T-helper 2 cell treated with Interferon-gamma antibody and Interleukin-4, amounts not matched to agents 100 ng/mL and 5 ng/mL, for 36 hours (primary cell): Measurements from ENCODE around the gene SLCO3A1. TPM values are rescaled to one million over a fixed set of nuclear protein-coding genes. Genes with fewer than 3 reads are reported as not detected.

Experiments used
- intact Hi-C: fragments of 100-400 bp; cut with micrococcal nuclease; formaldehyde crosslinking; loops from one replicate; pipeline ENCODE4 v1.15.1; 2023
- total RNA-seq: library from RNA; stranded (reverse); gene quantifications from 2 replicates; pipeline ENCODE4 v1.2.3, GENCODE V29; 2022

The SLCO3A1 gene
- total RNA-seq, 1 donor from 2014 or later = 47.1 TPM

GRCh38 chr15:91880373-91880772 lies 26.9 kb downstream of the SLCO3A1 start:
- intact Hi-C loops = no loop called here

GRCh38 chr15:91881569-91882297 lies 28.2 kb downstream of the SLCO3A1 start:
- intact Hi-C loops = no loop called here

- intact Hi-C loops = no loop called here
Observed at GRCh38 chr15:91882858-91883586, 29.5 kb downstream of the SLCO3A1 start.

GRCh38 chr15:91884606-91885005 lies 31.1 kb downstream of the SLCO3A1 start:
- intact Hi-C loops = no loop called here

- intact Hi-C loops = no loop called here
Observed at GRCh38 chr15:91885054-91885453, 31.5 kb downstream of the SLCO3A1 start.

- intact Hi-C loops = no loop called here
Observed at GRCh38 chr15:91885714-91886270, 32.3 kb downstream of the SLCO3A1 start.

- intact Hi-C loops = no loop called here
Observed at GRCh38 chr15:91886878-91887277, 33.4 kb downstream of the SLCO3A1 start.

- intact Hi-C loops = no loop called here
Observed at GRCh38 chr15:91887321-91887720, 33.8 kb downstream of the SLCO3A1 start.

- intact Hi-C loops = no loop called here
Observed at GRCh38 chr15:91887921-91888373, 34.4 kb downstream of the SLCO3A1 start.

GRCh38 chr15:91889111-91889815 lies 35.8 kb downstream of the SLCO3A1 start:
- intact Hi-C loops = no loop called here

- intact Hi-C loops = no loop called here
Observed at GRCh38 chr15:91890614-91891013, 37.1 kb downstream of the SLCO3A1 start.

- intact Hi-C loops = no loop called here
Observed at GRCh38 chr15:91891101-91891500, 37.6 kb downstream of the SLCO3A1 start.

GRCh38 chr15:91891788-91892345 lies 38.4 kb downstream of the SLCO3A1 start:
- intact Hi-C loops = no loop called here

GRCh38 chr15:91892436-91892835 lies 38.9 kb downstream of the SLCO3A1 start:
- intact Hi-C loops = no loop called here

- intact Hi-C loops = no loop called here
Observed at GRCh38 chr15:91894606-91895005, 41.1 kb downstream of the SLCO3A1 start.

GRCh38 chr15:91895051-91895450 lies 41.5 kb downstream of the SLCO3A1 start:
- intact Hi-C loops = no loop called here

- intact Hi-C loops = no loop called here
Observed at GRCh38 chr15:91896341-91897055, 43.0 kb downstream of the SLCO3A1 start.

- intact Hi-C loops = no loop called here
Observed at GRCh38 chr15:91897585-91898372, 44.3 kb downstream of the SLCO3A1 start.

- intact Hi-C loops = no loop called here
Observed at GRCh38 chr15:91898843-91899242, 45.3 kb downstream of the SLCO3A1 start.

GRCh38 chr15:91904942-91905341 lies 51.4 kb downstream of the SLCO3A1 start:
- intact Hi-C loops = no loop called here
